ENCODE results near the gene ROS1. TPM values are rescaled to one million over a fixed set of nuclear protein-coding genes. Genes with fewer than 3 reads are reported as not detected.

Gene ROS1
- total RNA-seq, 4 donors from 2014 or later: 0.18 to 0.94 (median 0.47) TPM; not detected in 1

DNA sequence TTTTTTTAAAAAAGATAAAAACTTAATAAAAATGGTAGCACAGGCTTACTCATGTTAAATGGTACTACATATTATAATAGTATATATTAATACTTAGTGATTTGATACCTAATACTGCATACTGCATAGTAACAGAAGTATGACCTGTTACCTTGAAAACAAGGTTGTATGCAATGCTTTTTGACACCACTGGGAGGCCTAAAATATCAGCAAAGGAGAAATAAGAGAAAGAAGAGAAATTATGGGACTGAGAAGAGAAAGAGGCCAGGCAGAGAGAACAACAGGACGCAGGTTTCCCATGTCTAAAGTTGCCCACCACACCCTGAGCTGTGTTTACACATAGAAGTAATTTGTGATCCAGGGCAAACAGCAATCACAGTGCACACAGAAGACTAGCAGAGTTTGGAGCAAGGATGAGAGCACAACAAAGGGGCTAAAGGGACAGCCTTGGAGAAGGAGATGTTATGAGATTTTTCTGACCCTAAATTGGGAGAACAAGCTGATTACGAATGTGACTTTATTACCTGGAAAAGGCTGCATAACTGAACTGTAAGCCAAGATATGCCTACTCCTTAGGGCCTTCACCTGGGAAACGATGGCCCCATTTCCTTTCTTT lies 73.2 kb downstream of the ROS1 start:
- Histone ChIP-seq H3K4me1 (no peaks in the 10 kb centered on the region), H3K27ac (no peak overlapping the region), H3K27me3 (no peaks in the 10 kb centered on the region), H3K36me3 (no peaks in the 10 kb centered on the region), H3K9me3 (no peaks in the 10 kb centered on the region), H3K4me3 (no peak overlapping the region)
- no peak for DNase-seq
- TF ChIP-seq, protein P1, sequence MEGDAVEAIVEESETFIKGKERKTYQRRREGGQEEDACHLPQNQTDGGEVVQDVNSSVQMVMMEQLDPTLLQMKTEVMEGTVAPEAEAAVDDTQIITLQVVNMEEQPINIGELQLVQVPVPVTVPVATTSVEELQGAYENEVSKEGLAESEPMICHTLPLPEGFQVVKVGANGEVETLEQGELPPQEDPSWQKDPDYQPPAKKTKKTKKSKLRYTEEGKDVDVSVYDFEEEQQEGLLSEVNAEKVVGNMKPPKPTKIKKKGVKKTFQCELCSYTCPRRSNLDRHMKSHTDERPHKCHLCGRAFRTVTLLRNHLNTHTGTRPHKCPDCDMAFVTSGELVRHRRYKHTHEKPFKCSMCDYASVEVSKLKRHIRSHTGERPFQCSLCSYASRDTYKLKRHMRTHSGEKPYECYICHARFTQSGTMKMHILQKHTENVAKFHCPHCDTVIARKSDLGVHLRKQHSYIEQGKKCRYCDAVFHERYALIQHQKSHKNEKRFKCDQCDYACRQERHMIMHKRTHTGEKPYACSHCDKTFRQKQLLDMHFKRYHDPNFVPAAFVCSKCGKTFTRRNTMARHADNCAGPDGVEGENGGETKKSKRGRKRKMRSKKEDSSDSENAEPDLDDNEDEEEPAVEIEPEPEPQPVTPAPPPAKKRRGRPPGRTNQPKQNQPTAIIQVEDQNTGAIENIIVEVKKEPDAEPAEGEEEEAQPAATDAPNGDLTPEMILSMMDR (IDR thresholded peaks at IDR 0.05): peak in 4 of 6 experiments; percentile 33 to 53 (median 48)
- TF ChIP-seq POLR2A (IDR thresholded peaks at IDR 0.05): no peak

DNA sequence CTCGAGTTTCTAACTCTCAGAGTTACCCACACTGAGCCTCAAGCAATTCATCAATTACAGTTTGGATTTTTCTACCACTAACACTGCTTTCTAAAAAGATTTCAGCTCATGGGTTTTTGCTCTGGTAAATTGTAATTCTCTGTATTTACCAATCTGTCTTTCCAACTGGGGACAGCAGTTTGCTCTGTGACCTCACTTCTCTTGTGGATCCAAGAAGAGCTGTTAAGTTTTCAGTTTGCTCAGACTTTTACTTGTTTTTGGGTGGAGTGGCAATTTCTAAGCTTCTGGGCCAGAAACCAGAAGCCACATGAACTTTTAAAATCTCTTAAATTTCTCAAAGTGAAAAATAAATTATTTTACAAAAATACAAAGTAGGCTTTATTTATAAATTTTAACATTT lies 74.2 kb downstream of the ROS1 start:
- Histone ChIP-seq H3K9me3 (no peaks in the 10 kb centered on the region), H3K27me3 (no peaks in the 10 kb centered on the region), H3K36me3 (no peaks in the 10 kb centered on the region), H3K4me1 (no peaks in the 10 kb centered on the region), H3K27ac (no peak overlapping the region), H3K4me3 (no peak overlapping the region)
- DNase-seq: no peak
- TF ChIP-seq POLR2A (IDR thresholded peaks at IDR 0.05): no peak
- TF ChIP-seq, protein P1 (IDR thresholded peaks at IDR 0.05): no peak

DNA sequence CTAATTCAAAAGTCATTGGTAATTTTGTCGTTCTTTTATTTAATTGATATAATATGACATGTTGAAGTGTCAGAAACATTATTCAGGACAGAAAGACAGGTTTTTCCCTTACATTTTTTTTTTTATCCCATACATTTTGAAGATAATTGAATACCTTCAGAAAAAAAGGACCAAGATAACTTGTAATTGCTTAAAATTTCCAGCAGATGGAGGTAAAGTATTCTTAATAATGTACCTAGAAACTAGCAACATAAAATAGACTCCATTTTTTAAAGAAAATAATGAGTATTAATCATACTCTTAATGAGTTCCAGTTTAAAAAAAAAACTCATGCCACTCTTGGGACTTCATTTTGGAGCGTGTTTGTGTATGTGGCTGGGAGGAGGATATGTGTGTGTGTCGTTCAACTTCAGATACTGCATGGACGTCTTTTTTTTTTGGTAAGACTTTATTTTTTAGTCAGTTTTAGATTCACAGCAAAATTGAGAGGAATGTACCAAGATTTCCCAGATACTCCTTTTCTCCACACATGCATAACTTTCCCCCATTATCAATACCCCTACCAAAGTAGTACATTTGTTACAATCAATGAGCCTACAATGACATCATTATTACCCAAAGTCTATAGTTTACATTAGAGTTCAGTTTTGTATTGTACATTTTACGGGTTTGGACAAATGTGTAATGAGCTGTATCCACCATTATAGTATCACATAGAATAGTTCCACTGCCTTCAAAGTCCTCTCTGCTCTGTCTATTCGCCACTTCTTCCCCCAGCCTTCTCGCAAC lies 79.4 kb downstream of the ROS1 start:
- TF ChIP-seq, protein P1 (IDR thresholded peaks at IDR 0.05): peak in 5 of 6 experiments; percentile 8 to 59 (median 54)
- TF ChIP-seq POLR2A (IDR thresholded peaks at IDR 0.05): no peak
- H3K27me3 ChIP-seq: no peaks in the 10 kb centered on the region
- no peaks in the 10 kb centered on the region for H3K9me3 ChIP-seq
- no peaks in the 10 kb centered on the region for H3K36me3 ChIP-seq
- no peaks in the 10 kb centered on the region for H3K4me1 ChIP-seq
- DNase-seq: no peak
- H3K27ac ChIP-seq: no peak overlapping the region
- no peak overlapping the region for H3K4me3 ChIP-seq

DNA sequence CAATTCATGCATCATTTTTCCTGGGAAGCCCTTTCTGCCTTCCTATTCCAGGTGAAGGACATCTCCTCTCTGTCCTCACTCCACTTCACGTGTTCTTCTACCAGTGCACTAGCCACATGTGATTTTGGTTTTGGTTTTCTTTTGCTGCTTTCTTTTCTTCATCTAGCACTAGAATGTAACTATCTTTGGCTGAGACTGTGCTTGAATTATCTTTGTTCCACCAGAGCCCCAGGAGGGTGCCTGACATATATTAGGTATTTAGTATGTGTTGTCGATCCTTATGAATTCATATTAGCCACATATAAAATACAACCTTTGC lies 80.5 kb downstream of the ROS1 start:
- Histone ChIP-seq H3K36me3 (no peaks in the 10 kb centered on the region), H3K9me3 (no peaks in the 10 kb centered on the region), H3K27me3 (no peaks in the 10 kb centered on the region), H3K27ac (no peak overlapping the region), H3K4me3 (no peak overlapping the region), H3K4me1 (no peaks in the 10 kb centered on the region)
- no peak for DNase-seq
- TF ChIP-seq, protein P1 (IDR thresholded peaks at IDR 0.05): no peak
- no peak for TF ChIP-seq POLR2A (IDR thresholded peaks at IDR 0.05)

DNA sequence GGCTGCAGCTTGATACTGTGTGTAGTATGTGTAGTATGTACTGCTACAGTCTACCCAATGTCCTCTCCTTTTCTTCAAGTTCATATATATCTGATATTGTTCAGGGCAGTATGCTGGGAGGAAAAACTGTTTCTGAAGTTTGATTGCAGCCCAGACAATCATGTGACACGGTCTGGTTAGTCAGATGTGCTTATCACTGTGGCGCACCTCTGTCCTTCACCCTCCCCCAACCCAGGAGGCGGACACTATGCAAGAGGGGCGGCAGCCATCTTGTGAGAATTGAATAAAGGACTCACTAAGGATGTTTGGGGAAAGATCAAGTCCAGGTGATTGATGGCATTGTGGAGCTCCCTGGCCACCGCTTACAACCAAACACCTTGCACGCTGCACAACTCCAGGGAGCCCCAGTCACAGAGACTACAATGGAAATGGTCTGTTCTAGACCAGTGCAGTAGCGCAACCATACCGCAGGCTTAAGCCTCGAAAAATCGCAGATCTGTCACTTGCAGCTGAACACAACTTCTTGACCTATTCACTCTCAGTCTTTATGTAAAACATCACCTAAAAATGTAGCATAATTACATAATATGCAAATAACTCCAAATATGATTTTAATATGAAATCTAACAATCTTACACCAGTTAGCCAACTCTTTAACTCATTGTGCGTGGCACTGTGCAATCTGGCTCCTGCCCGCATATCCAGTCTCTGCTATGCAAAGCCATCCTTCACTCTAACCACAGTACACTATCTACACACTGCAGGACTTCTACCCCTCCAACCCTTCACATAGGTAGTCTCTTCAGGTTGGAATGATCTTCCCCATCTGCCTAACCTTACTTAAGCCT lies 81.1 kb downstream of the ROS1 start:
- Histone ChIP-seq H3K36me3 (no peaks in the 10 kb centered on the region), H3K9me3 (no peaks in the 10 kb centered on the region), H3K4me3 (no peak overlapping the region), H3K27ac (no peak overlapping the region), H3K4me1 (no peaks in the 10 kb centered on the region), H3K27me3 (no peaks in the 10 kb centered on the region)
- TF ChIP-seq POLR2A (IDR thresholded peaks at IDR 0.05): no peak
- TF ChIP-seq, protein P1 (IDR thresholded peaks at IDR 0.05): no peak
- no peak for DNase-seq
